B cell (primary cell): ENCODE data around the gene FCN1. TPM values are rescaled to one million over a fixed set of nuclear protein-coding genes. Genes with fewer than 3 reads are reported as not detected.
A peak's percentile ranks its signal among the peaks of the same experiment; 100 is the strongest.

ENCODE experiments used
- ATAC-seq: fragments of 200-7000 bp; cut with Tn5 transposase; one replicate; pipeline ENCODE4 v1.10.0; 2021; ENCODE audit warnings: low read depth, mild to moderate bottlenecking, moderate number of reproducible peaks, moderate library complexity
- CTCF ChIA-PET: fragments of 350-600 bp; sonication (Branson Sonifier 250); formaldehyde crosslinking; loops from one replicate; lab custom pipeline; 2021; ENCODE audit warnings: antibody characterized with exemption, inconsistent platforms; lab: Charles Lee
- POLR2A ChIA-PET: fragments of 350-600 bp; sonication (Branson Sonifier 250); formaldehyde crosslinking; loops from one replicate; lab custom pipeline; 2021; ENCODE audit warnings: antibody characterized with exemption; lab: Charles Lee
- DNase-seq: peaks from one replicate; pipeline ENCODE4 v3.0.0; 2013
- H2AFZ ChIP-seq: 2 replicates; pipeline ENCODE4 v1.6.1; 2012; ENCODE audit warnings: mild to moderate bottlenecking, low read depth, low read length; ENCODE audit not compliant: insufficient read depth, poor library complexity, severe bottlenecking
- H3K27ac ChIP-seq, 2 donors: 1 replicate in 1 of 2; 2 replicates in 1 of 2; pipeline ENCODE4 v1.5.1; 2012 to 2013; ENCODE audit warnings: low read length in 2 of 2, mild to moderate bottlenecking in 2 of 2, moderate library complexity in 1 of 2
- H3K27me3 ChIP-seq, 4 experiments: fragments of 200-600 bp in 1 of 4; sonication (generic) in 1 of 4; replicated peaks in 1 of 4; 1 replicate in 2 of 4; 2 replicates in 2 of 4; pipeline versions ENCODE4 v1.6.1 to v1.7.0; 2013 to 2016; ENCODE audit warnings: low read length in 3 of 4, mild to moderate bottlenecking in 2 of 4, mixed read lengths in 1 of 4, moderate library complexity in 1 of 4; ENCODE audit not compliant: insufficient read depth in 4 of 4, control insufficient read depth in 3 of 4; ENCODE audit errors: control extremely low read depth in 1 of 4
- H3K36me3 ChIP-seq, 2 experiments: replicated peaks in 1 of 2; 1 replicate in 1 of 2; 2 replicates in 1 of 2; pipeline versions ENCODE4 v1.6.1 to v1.7.1; 2013; ENCODE audit warnings: low read length in 1 of 2; ENCODE audit not compliant: insufficient read depth in 2 of 2, control insufficient read depth in 1 of 2; ENCODE audit errors: control extremely low read depth in 1 of 2, extremely low read depth in 1 of 2
- H3K4me1 ChIP-seq, 2 donors: fragments of 200-600 bp in 1 of 2; sonication (generic) in 1 of 2; 1 replicate in 1 of 2; 2 replicates in 1 of 2; pipeline versions ENCODE4 v1.5.1 to v1.6.1; 2013 to 2017; ENCODE audit warnings: low read length in 2 of 2; ENCODE audit not compliant: control insufficient read depth in 2 of 2, insufficient read depth in 2 of 2
- H3K4me2 ChIP-seq: replicated peaks from 2 replicates; pipeline ENCODE3; 2012; ENCODE audit warnings: mild to moderate bottlenecking, low read depth, low read length; ENCODE audit not compliant: poor library complexity, severe bottlenecking
- H3K4me3 ChIP-seq, 5 experiments: fragments of 200-600 bp in 1 of 5; sonication (generic) in 1 of 5; 1 replicate in 3 of 5; 2 replicates in 2 of 5; pipeline versions ENCODE4 v1.5.1 to v1.7.0; 2011 to 2016; ENCODE audit warnings: low read length in 4 of 5, mild to moderate bottlenecking in 4 of 5, low read depth in 2 of 5, control low read depth in 1 of 5, moderate library complexity in 1 of 5; ENCODE audit not compliant: insufficient read depth in 1 of 5; ENCODE audit errors: control extremely low read depth in 1 of 5, extremely low read depth in 1 of 5
- H3K79me2 ChIP-seq: fragments of 200-600 bp; sonication (generic); one replicate; pipeline ENCODE4 v1.6.0; 2016; ENCODE audit warnings: low read length; ENCODE audit not compliant: control insufficient read depth, insufficient read depth
- H3K9ac ChIP-seq: fragments of 200-600 bp; sonication (generic); 2 replicates; pipeline ENCODE4 v1.6.1; 2017; ENCODE audit warnings: mild to moderate bottlenecking, low read length, moderate library complexity
- H3K9me3 ChIP-seq, 3 donors: one replicate each; pipeline versions ENCODE4 v1.6.1 to v1.7.1; 2013; ENCODE audit warnings: low read length in 2 of 3; ENCODE audit not compliant: control insufficient read depth in 2 of 3, insufficient read depth in 1 of 3; ENCODE audit errors: control extremely low read depth in 1 of 3
- H4K20me1 ChIP-seq: 2 replicates; pipeline ENCODE4 v1.6.0; 2012; ENCODE audit warnings: mild to moderate bottlenecking, low read length; ENCODE audit not compliant: insufficient read depth, control insufficient read depth, poor library complexity, severe bottlenecking
- H3K27ac Mint-ChIP-seq: one replicate; pipeline ENCODE4 v1.8.0; 2021; ENCODE audit warnings: mixed read lengths
- H3K27me3 Mint-ChIP-seq: one replicate; pipeline ENCODE4 v1.8.0; 2021; ENCODE audit warnings: mixed read lengths
- H3K4me1 Mint-ChIP-seq: one replicate; pipeline ENCODE4 v1.8.0; 2021; ENCODE audit warnings: mixed read lengths
- H3K4me3 Mint-ChIP-seq: one replicate; pipeline ENCODE4 v1.8.0; 2021; ENCODE audit warnings: mixed read lengths
- H3K9me3 Mint-ChIP-seq: one replicate; pipeline ENCODE4 v1.8.0; 2022; ENCODE audit warnings: mixed read lengths; ENCODE audit not compliant: insufficient read depth
- CTCF ChIP-seq: fragments of 200-600 bp; IDR thresholded peaks from one replicate; pipeline ENCODE4 v1.8.0; 2022; ENCODE audit warnings: antibody characterized with exemption, mild to moderate bottlenecking
- EZH2 ChIP-seq: IDR thresholded peaks from 2 replicates; pipeline ENCODE4 v1.6.1; 2012; ENCODE audit warnings: borderline replicate concordance, low read depth, mild to moderate bottlenecking, moderate library complexity, low read length; ENCODE audit not compliant: insufficient read depth, poor library complexity, severe bottlenecking
- WGBS: methylation state at CpG from one replicate; pipeline ENCODE4 v1.1.5; 2013; ENCODE audit warnings: missing lambda C conversion rate; ENCODE audit not compliant: insufficient coverage; 5-methylcytosine and 5-hydroxymethylcytosine counted together
- intact Hi-C: fragments of 100-400 bp; cut with micrococcal nuclease; formaldehyde crosslinking; loops from one replicate; pipeline ENCODE4 v1.10.0; 2022
- polyA plus RNA-seq: library from polyadenylated mRNA; depleted of rRNA; stranded (reverse); fragments of >200 nt; gene quantifications from 2 replicates; pipeline ENCODE4 v1.2.3, GENCODE V29; 2012
- total RNA-seq, 2 donors: library from RNA; stranded (reverse); fragments of 120-200 nt in 1 of 2; gene quantifications; 1 replicate in 1 of 2; 2 replicates in 1 of 2; pipeline versions ENCODE4 v1.2.3 to v1.2.4, GENCODE V29; 2013 to 2022

Gene FCN1
- total and polyA plus RNA-seq, 2 donors (not counting 1 experiment from before 2014, with no cell fraction given), result 2.2 to 20.6 TPM

GRCh38 chr9:134935701-134936345, 18.1 kb upstream of the FCN1 start:
- H3K9me3 Mint-ChIP-seq, result no peaks in the 10 kb centered on the region
- Histone ChIP-seq H2AFZ (no peak overlapping the region), H3K4me2 (peak overlapping the region; percentile 68), H3K27ac (no peak overlapping the region), H3K9ac (peak overlapping the region; percentile 43), H3K36me3 (no peaks in the 10 kb centered on the region), H3K4me3 (peak overlapping the region in 1 of 5 experiments; percentile 19), H3K79me2 (no peaks in the 10 kb centered on the region), H3K9me3 (peaks cover 0 to 12% (median 0%) of the 10 kb centered on the region in 3 donors), H3K27me3 (peaks cover 0 to 23% (median 9%) of the 10 kb centered on the region in 4 experiments), H4K20me1 (no peaks in the 10 kb centered on the region), H3K4me1 (peaks cover 66 to 70% of the 10 kb centered on the region in 2 donors)
- ATAC-seq, result no peak
- CTCF ChIA-PET, result no interaction called here
- no peak for DNase-seq
- no peak for TF ChIP-seq CTCF
- no peak for TF ChIP-seq EZH2
- POLR2A ChIA-PET, result no interaction called here
- H3K4me1 Mint-ChIP-seq, result peaks cover 60% of the 10 kb centered on the region
- H3K27me3 Mint-ChIP-seq, result peaks cover 25% of the 10 kb centered on the region
- H3K4me3 Mint-ChIP-seq, result peak overlapping the region; percentile 64
- 92% methylated on average over 21 of the region's 27 CpGs for WGBS
- no peak overlapping the region for H3K27ac Mint-ChIP-seq
- intact Hi-C loops, result no loop called here

- Mint-ChIP-seq H3K4me1 (peaks cover 64% of the 10 kb centered on the region), H3K27ac (no peak overlapping the region), H3K27me3 (peaks cover 29% of the 10 kb centered on the region), H3K9me3 (no peaks in the 10 kb centered on the region), H3K4me3 (peak overlapping the region; percentile 64)
- Histone ChIP-seq H3K79me2 (no peaks in the 10 kb centered on the region), H3K36me3 (no peaks in the 10 kb centered on the region), H3K27me3 (peaks cover 0 to 26% (median 9%) of the 10 kb centered on the region in 4 experiments), H3K27ac (no peak overlapping the region), H3K4me1 (peaks cover 69 to 77% of the 10 kb centered on the region in 2 donors), H3K4me2 (peak overlapping the region; percentile 68), H3K4me3 (no peak overlapping the region), H3K9me3 (peaks cover 0 to 13% (median 0%) of the 10 kb centered on the region in 3 donors), H2AFZ (no peak overlapping the region), H4K20me1 (no peaks in the 10 kb centered on the region), H3K9ac (no peak overlapping the region)
- TF ChIP-seq CTCF (no peak), EZH2 (no peak)
- no peak for DNase-seq
- no peak for ATAC-seq
- 43% methylated on average over 2 of the region's 17 CpGs for WGBS
- ChIA-PET CTCF (no interaction called here), POLR2A (no interaction called here)
- intact Hi-C loops, result no loop called here
Measured at GRCh38 chr9:134935056-134935640, 17.4 kb upstream of the FCN1 start.
